Measurements from ENCODE around the gene CDK10.

DNA sequence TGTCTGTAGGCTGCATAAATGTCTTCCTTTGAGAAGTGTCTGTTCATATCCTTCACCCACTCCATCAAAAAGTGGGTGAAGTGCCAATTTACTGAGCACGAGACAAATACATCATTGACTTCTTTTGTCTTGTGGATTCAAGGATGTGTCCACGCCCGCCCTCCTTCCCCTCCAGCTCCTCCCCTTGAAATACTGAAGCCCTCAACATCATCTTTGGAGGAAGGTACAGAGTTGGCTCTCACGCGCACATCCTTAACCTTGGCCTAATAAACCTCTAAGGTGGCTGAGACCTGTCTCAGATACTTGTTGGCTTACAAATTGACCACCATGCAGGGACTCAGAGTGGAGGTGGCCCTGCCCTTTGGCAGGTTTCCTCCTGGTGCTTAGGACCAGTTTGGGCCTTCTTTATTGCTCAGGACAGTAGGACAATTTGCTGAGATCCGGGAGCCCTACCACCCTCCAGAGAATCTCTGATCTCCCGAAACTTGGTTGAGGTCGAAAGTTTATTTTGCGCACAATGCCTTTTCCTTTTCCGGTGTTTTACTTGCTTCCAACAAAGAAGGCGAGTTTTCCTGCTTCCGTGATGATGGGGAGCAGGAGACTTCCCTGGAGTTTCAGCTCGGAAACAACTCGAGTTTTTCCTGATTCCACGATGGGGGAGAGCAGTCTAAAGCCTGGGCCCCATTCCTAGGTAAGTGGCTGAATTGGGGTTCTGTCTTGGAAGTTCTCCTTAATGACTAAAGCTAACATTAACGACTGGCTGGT lies 14.1 kb upstream of the CDK10 start:
- TF ChIP-seq POLR2A (IDR thresholded peaks at IDR 0.05) = no peak
- TF ChIP-seq, protein P1, sequence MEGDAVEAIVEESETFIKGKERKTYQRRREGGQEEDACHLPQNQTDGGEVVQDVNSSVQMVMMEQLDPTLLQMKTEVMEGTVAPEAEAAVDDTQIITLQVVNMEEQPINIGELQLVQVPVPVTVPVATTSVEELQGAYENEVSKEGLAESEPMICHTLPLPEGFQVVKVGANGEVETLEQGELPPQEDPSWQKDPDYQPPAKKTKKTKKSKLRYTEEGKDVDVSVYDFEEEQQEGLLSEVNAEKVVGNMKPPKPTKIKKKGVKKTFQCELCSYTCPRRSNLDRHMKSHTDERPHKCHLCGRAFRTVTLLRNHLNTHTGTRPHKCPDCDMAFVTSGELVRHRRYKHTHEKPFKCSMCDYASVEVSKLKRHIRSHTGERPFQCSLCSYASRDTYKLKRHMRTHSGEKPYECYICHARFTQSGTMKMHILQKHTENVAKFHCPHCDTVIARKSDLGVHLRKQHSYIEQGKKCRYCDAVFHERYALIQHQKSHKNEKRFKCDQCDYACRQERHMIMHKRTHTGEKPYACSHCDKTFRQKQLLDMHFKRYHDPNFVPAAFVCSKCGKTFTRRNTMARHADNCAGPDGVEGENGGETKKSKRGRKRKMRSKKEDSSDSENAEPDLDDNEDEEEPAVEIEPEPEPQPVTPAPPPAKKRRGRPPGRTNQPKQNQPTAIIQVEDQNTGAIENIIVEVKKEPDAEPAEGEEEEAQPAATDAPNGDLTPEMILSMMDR (IDR thresholded peaks at IDR 0.05) = no peak
- TF ChIP-seq POLR2AphosphoS5 (IDR thresholded peaks at IDR 0.05) = no peak
- TF ChIP-seq EP300 (IDR thresholded peaks at IDR 0.05) = no peak
